Suprapubic skin (tissue), 4 donors: Measurements from ENCODE around the gene ADAMTS9. TPM values are rescaled to one million over a fixed set of nuclear protein-coding genes. Genes with fewer than 3 reads are reported as not detected.

ENCODE experiments used
- DNase-seq, 2 donors: peaks; one replicate each; pipeline ENCODE4 v3.0.0-alpha.2; 2019; ENCODE audit warnings: low spot score in 2 of 2
- H3K27ac ChIP-seq: fragments of 200-600 bp; sonication (generic); one replicate; pipeline ENCODE4 v1.5.1; 2019
- H3K27me3 ChIP-seq: fragments of 200-600 bp; sonication (generic); one replicate; pipeline ENCODE4 v1.5.1; 2019
- H3K36me3 ChIP-seq: fragments of 200-600 bp; sonication (generic); one replicate; pipeline ENCODE4 v1.5.1; 2019
- H3K4me1 ChIP-seq: fragments of 200-600 bp; sonication (generic); one replicate; pipeline ENCODE4 v1.5.1; 2019
- H3K4me3 ChIP-seq: fragments of 200-600 bp; sonication (generic); one replicate; pipeline ENCODE4 v1.5.1; 2019; ENCODE audit warnings: mild to moderate bottlenecking
- H3K9me3 ChIP-seq: fragments of 200-600 bp; sonication (generic); one replicate; pipeline ENCODE4 v1.5.1; 2019
- EP300 ChIP-seq: sonication (generic); formaldehyde crosslinking; IDR thresholded peaks from one replicate; pipeline ENCODE4 v1.6.1; 2017; ENCODE audit warnings: antibody characterized with exemption
- POLR2A ChIP-seq, 2 donors: fragments of 450-650 bp; IDR thresholded peaks; one replicate each; pipeline ENCODE4 v1.6.1; 2017; ENCODE audit warnings: antibody characterized with exemption in 2 of 2, mild to moderate bottlenecking in 2 of 2, moderate library complexity in 2 of 2
- POLR2AphosphoS5 ChIP-seq, 3 donors: sonication (generic); formaldehyde crosslinking; IDR thresholded peaks; one replicate each; pipeline ENCODE4 v1.6.1; 2017; ENCODE audit warnings: antibody characterized with exemption in 3 of 3
- WGBS: methylation state at CpG from one replicate; pipeline ENCODE4 v1.1.5; 2018; 5-methylcytosine and 5-hydroxymethylcytosine counted together
- total RNA-seq, 4 donors: library from RNA; depleted of rRNA; stranded (reverse); fragments of >200 nt; gene quantifications; one replicate each; pipeline ENCODE4 v1.1.0, GENCODE V29; 2016
- TF ChIP-seq, protein P1 (sequence below), 2 donors: fragments of 200-600 bp in 1 of 2; fragments of 450-650 bp in 1 of 2; sonication (generic) in 1 of 2; IDR thresholded peaks; one replicate each; pipeline ENCODE4 v1.5.1; 2016 to 2019; ENCODE audit warnings: antibody characterized with exemption in 2 of 2, mild to moderate bottlenecking in 1 of 2, moderate library complexity in 1 of 2

The ADAMTS9 gene
- total RNA-seq, 4 donors from 2014 or later: 7.8 to 32.8 (median 9.3) TPM

DNA sequence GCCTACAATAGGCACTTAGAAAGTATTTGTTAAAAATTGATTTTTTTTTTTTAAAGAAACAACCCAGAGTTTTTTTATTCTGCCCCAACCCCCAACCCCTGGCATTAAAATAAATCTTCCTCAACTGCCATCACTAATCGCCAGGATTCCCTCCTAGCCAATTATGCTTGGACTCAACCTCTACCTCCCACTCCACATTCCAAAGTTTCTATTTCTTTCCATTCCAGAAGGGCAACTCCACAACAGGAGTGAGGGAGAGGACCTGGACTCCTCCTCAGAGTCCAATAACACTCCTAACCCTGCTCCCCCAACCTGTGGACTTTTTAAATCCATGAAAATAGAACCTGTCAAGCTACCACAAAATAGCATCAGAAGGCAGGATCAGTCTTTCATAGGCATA lies 99.4 kb downstream of the ADAMTS9 start:
- no peaks in the 10 kb centered on the region for H3K36me3 ChIP-seq
- no peaks in the 10 kb centered on the region for H3K4me1 ChIP-seq
- H3K27ac ChIP-seq: no peak overlapping the region
- TF ChIP-seq EP300 (no peak), POLR2AphosphoS5 (IDR thresholded peaks at IDR 0.05) (no peak), POLR2A (IDR thresholded peaks at IDR 0.05) (no peak)
- TF ChIP-seq, protein P1, sequence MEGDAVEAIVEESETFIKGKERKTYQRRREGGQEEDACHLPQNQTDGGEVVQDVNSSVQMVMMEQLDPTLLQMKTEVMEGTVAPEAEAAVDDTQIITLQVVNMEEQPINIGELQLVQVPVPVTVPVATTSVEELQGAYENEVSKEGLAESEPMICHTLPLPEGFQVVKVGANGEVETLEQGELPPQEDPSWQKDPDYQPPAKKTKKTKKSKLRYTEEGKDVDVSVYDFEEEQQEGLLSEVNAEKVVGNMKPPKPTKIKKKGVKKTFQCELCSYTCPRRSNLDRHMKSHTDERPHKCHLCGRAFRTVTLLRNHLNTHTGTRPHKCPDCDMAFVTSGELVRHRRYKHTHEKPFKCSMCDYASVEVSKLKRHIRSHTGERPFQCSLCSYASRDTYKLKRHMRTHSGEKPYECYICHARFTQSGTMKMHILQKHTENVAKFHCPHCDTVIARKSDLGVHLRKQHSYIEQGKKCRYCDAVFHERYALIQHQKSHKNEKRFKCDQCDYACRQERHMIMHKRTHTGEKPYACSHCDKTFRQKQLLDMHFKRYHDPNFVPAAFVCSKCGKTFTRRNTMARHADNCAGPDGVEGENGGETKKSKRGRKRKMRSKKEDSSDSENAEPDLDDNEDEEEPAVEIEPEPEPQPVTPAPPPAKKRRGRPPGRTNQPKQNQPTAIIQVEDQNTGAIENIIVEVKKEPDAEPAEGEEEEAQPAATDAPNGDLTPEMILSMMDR (IDR thresholded peaks at IDR 0.05): no peak
- no peak overlapping the region for H3K4me3 ChIP-seq
- 76% methylated on average over 1 of the region's 1 CpG for WGBS
- no peak for DNase-seq
- no peaks in the 10 kb centered on the region for H3K27me3 ChIP-seq
- H3K9me3 ChIP-seq: no peaks in the 10 kb centered on the region

DNA sequence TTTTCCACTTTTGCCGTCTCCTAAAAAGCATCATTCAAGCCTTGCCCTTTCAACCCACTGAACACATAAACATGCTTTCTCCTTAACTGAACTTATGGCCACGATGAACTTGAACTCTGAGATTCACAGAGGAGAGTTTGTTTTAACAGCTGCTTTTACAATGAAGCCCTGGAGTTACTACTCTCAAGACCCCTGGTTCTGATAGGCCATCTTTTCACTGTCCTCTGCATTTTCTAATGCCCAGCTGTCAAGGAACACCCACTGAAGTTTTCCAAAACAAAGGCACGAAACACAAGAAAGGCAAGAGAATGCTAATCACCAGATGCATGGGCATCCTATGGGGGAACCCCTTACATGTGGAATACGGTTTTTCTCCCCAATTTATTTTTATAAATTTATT lies 100.8 kb downstream of the ADAMTS9 start:
- no peak overlapping the region for H3K4me3 ChIP-seq
- TF ChIP-seq POLR2AphosphoS5 (IDR thresholded peaks at IDR 0.05) (no peak), EP300 (no peak), POLR2A (IDR thresholded peaks at IDR 0.05) (no peak)
- TF ChIP-seq, protein P1 (IDR thresholded peaks at IDR 0.05): no peak
- H3K36me3 ChIP-seq: no peaks in the 10 kb centered on the region
- no peaks in the 10 kb centered on the region for H3K9me3 ChIP-seq
- H3K4me1 ChIP-seq: no peaks in the 10 kb centered on the region
- DNase-seq: no peak
- no peak overlapping the region for H3K27ac ChIP-seq
- no peaks in the 10 kb centered on the region for H3K27me3 ChIP-seq
- 80% methylated on average over 4 of the region's 4 CpGs for WGBS

DNA sequence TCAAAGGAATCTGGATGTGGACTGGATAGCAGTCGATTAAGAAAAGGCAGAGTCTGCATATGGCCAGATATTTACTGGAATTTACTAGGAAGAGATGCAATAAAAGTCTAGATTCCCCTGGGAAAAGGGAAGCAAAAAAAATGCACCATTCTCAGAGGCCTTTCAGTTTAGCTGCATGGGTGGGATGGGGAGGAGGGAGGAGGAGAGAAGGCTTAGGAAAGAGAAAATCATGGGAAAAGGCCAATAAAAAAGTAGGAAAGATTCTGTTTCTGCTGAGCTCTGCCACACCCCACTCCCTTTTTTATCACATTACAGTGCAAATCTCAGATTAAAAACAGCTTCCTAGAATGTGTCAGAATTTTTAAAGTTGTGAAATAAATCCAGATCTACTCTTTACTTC lies 103.6 kb downstream of the ADAMTS9 start:
- Histone ChIP-seq H3K27ac (no peak overlapping the region), H3K36me3 (no peaks in the 10 kb centered on the region), H3K4me1 (no peaks in the 10 kb centered on the region), H3K9me3 (no peaks in the 10 kb centered on the region), H3K4me3 (no peak overlapping the region), H3K27me3 (no peaks in the 10 kb centered on the region)
- no peak for DNase-seq
- WGBS: 56% methylated on average over 1 of the region's 1 CpG
- TF ChIP-seq EP300 (no peak), POLR2AphosphoS5 (IDR thresholded peaks at IDR 0.05) (no peak), POLR2A (IDR thresholded peaks at IDR 0.05) (no peak)
- TF ChIP-seq, protein P1 (IDR thresholded peaks at IDR 0.05): no peak

DNA sequence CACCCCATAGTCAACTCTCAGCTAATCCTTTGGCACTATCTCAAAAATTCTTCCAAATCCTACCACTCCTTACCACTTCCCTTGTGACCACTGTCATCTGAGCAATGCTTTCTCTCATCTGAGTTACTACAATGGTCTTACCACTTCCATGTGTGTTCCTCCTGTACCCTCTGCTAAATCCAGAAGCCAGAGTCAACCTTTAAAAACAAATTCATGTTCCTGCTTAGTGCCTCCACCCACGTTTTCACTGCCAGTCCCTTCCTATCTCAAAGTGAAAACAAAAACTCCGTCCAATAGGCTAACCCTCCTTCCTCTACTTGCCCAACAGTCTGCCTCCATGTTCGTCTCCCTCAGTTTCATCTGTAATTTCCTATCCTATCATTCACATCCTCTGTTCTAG lies 109.0 kb downstream of the ADAMTS9 start:
- Histone ChIP-seq H3K4me1 (peaks cover 3% of the 10 kb centered on the region), H3K36me3 (no peaks in the 10 kb centered on the region), H3K27me3 (no peaks in the 10 kb centered on the region), H3K27ac (no peak overlapping the region), H3K9me3 (no peaks in the 10 kb centered on the region), H3K4me3 (no peak overlapping the region)
- TF ChIP-seq EP300: no peak
- no peak for TF ChIP-seq POLR2A (IDR thresholded peaks at IDR 0.05)
- TF ChIP-seq, protein P1 (IDR thresholded peaks at IDR 0.05): no peak
- TF ChIP-seq POLR2AphosphoS5 (IDR thresholded peaks at IDR 0.05): no peak
- WGBS: 77% methylated on average over 3 of the region's 3 CpGs
- DNase-seq: no peak

DNA sequence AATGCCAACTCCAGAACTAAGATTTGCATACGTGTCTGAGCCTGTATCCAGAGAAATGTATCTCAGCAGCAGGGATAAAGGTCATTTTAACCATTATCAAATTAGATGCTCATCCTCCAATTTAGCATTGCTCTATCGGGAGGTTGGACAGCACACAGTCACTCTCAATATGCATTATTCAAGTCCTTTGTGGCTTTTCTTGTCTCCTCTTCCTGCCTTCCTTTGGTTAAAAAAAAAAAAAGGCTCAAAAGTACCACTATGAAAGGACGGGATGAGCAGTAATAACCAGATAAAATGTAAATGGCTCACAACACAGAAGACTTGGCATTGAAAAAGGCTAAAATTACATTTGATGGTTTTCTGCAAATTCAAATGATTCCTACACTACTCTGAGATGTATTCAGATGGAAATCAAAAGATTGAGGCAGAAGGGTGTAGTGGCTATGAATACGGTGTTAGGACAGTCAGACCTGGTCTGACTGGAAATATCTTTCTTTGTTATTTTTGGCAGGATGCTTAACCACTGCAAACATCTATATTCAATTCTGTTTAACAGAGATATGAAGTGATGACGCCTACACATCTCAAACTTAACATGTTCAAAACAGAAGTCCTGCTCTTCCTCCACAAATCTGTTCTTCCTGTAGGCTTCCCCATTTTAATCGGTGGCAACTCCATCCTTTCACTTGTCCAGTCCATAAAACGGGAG lies 109.6 kb downstream of the ADAMTS9 start:
- DNase-seq: no peak
- H3K9me3 ChIP-seq: no peaks in the 10 kb centered on the region
- no peak overlapping the region for H3K27ac ChIP-seq
- H3K4me1 ChIP-seq: peaks cover 3% of the 10 kb centered on the region
- H3K4me3 ChIP-seq: no peak overlapping the region
- TF ChIP-seq POLR2A (IDR thresholded peaks at IDR 0.05) (no peak), EP300 (no peak), POLR2AphosphoS5 (IDR thresholded peaks at IDR 0.05) (no peak)
- TF ChIP-seq, protein P1 (IDR thresholded peaks at IDR 0.05): no peak
- no peaks in the 10 kb centered on the region for H3K36me3 ChIP-seq
- WGBS: 71% methylated on average over 7 of the region's 7 CpGs
- H3K27me3 ChIP-seq: no peaks in the 10 kb centered on the region
